IPS DF 4.7 (cell line): ENCODE data around the gene USE1.
"Not testable (repeated sequence)": the region's sequence is repeated elsewhere in the genome, so short reads cannot be mapped to it uniquely, and the experiment has no call there.

Source experiments
- DNase-seq: peaks from one replicate; pipeline ENCODE4 v3.0.0-alpha.2; 2013; ENCODE audit warnings: low spot score; ENCODE audit errors: extremely low read depth

Gene USE1

GRCh38 chr19:17215127-17215971 is at the start of gene USE1:
Gene USE1 (plus strand): TSS chr19:17215357. CDS start chr19:17215406, 49 bp downstream.
- no peak for DNase-seq

DNA sequence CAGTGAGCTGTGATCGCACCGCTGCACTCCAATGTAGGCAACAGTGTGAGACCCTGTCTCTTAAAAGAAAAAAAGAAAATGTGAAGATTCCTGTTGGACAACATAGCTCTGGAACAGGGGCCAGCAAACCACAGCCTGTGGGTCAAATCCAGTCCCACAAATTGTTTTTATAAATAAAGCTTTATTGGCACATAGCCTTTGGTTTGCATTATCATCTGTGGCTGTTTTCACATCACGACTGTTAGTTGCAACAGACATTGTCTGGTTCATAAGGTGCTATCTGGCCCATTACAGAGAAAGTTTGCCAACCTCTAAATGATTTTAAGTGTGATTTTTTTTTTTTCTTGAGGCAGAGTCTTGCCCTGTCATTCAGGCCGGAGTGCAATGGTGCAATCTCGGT is 49.4 kb upstream of the USE1 start:
- no peak for DNase-seq

- no peak for DNase-seq
These were observed 44.4 kb upstream of the USE1 start for GRCh38 chr19:17170538-17171297.

DNA sequence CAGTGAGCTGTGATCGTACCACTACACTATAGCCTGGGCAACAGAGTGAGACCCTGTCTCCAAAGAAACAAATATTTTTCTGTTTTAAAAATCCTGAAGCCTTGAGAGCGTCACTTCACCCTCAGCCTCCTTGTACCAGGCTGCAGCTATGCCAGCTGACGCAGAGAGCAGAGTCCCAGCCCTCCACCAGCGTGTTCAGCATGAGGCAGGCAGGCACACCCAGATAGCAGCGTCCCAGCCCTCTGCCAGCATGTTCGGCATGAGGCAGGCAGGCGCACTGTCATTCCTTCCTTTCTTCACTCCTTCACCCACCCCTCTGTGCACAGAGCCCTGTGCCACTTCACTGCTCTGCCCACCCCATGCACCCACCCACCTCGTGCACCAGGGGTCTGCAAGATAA is 43.3 kb upstream of the USE1 start:
- DNase-seq, result no peak

- DNase-seq, result no peak
These were observed 42.4 kb upstream of the USE1 start for GRCh38 chr19:17172624-17173345.

- no peak for DNase-seq
These were observed 36.9 kb upstream of the USE1 start for GRCh38 chr19:17178291-17178690.

- DNase-seq, result no peak
These were observed 34.0 kb upstream of the USE1 start for GRCh38 chr19:17180997-17181702.

DNA sequence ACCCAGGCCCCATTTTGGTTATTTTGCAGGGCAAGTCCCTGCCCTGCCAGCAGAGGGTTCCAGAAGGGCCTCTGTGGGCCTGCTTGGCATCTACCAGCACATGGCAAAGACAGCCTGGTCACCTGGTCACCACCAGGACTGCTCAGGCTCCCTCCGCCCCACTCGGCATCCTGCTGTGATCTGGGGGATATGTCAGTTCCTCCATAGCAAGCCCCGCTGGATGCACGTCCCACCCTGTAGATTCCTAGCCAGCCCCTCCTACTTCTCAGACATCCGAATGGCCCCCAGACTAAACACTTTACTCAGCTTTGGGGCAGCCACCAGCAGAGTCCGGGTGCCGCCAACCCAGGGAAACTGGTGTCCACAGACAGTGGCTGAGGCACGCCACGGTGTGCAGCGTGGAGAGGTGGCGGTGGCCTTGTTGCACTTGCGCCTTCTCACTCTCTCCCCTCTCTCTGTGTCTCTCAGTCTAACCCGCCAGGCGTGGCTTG is 31.8 kb upstream of the USE1 start:
- no peak for DNase-seq

GRCh38 chr19:17183858-17184321 is 31.3 kb upstream of the USE1 start:
- no peak for DNase-seq

- DNase-seq, result no peak
These were observed 30.8 kb upstream of the USE1 start for GRCh38 chr19:17184371-17184841.

GRCh38 chr19:17185590-17185989 is 29.6 kb upstream of the USE1 start:
- DNase-seq, result no peak

DNA sequence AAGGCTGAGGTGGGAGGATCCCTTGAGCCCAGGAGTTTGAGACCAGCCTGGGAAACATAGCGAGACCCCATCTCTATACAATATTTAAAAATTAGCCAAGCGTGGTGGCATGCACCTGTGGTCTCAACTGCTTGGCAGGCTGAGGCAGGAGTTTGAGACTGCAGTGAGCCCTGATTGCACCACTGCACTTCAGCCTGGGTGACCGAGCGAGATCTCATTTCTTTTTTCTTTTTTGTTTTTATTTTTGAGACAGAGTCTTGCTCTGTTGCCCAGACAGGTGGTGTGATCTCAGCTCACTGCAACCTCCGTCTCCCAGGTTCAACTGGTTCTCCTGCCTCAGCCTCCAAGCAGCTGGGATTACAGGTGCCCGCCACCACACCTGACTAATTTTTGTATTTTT is 23.4 kb upstream of the USE1 start:
- not testable (repeated sequence) for DNase-seq

DNA sequence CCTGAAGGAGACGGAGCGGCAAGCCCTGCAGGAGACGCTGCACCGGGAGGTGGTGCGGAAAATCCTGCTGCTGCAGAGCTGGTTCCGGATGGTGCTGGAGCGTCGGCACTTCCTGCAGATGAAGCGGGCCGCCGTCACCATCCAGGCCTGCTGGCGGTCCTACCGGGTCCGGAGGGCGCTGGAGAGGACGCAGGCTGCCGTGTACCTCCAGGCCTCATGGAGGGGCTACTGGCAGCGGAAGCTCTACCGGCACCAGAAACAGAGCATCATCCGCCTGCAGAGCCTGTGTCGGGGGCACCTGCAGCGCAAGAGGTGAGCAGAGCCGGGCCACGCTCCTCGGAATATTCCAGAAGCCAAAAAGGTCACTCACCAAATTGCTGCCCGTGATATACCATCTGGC is 22.4 kb upstream of the USE1 start:
- DNase-seq, result no peak

DNA sequence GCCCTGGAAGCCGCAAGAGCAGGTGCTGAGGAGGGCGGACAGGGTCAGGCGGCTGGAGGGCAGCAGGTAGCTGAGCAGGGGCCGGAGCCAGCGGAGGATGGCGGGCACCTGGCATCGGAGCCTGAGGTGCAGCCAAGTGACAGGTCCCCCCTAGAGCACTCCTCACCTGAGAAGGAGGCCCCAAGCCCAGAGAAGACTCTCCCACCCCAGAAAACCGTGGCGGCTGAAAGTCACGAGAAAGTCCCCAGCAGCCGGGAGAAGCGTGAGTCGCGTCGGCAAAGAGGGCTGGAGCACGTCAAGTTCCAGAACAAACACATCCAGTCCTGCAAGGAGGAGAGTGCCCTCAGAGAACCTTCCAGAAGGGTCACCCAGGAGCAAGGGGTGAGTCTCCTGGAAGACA is 20.5 kb upstream of the USE1 start:
- DNase-seq, result no peak

- DNase-seq, result no peak
These were observed 20.1 kb upstream of the USE1 start for GRCh38 chr19:17195106-17195505.

- DNase-seq, result no peak
These were observed 18.5 kb upstream of the USE1 start for GRCh38 chr19:17196610-17197009.

DNA sequence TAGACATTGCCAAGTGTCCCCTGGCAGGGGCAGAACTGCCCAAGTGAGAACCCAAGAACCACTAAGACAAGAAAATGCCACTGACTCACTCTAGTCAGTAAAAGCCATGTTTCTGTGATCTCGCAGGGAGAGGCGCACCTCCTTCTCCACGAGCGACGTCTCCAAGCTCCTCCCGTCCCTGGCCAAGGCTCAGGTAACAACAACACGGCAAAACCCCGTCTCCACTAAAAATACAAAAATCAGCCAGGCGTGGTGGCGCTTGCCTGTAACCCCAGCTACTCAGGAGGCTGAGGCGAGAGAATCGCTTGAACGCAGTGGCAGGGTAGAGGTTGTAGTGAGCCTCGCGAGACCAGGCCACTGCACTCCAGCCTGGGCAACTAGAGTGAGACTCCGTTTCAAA is 17.5 kb upstream of the USE1 start:
- DNase-seq, result no peak

- no peak for DNase-seq
These were observed 14.6 kb upstream of the USE1 start for GRCh38 chr19:17200408-17201079.

DNA sequence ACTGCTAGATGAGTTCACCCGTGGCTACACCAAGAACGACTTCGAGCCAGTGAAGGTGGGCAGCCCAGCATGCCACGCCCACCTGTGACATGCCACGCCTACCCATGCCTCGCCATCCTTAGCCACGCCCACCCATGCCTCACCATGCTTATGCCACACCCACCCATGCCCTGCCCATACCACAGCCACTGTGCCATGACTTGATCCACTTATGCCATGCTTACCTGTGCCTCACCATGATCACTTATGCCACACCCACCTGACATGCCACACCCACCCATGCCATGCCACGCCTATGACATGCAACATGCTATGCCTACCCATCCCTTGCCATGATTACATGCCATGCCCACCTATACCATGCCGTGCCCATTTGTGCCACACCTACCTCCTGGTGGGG is 12.9 kb upstream of the USE1 start:
- DNase-seq, result no peak

GRCh38 chr19:17202713-17203112 is 12.4 kb upstream of the USE1 start:
- DNase-seq, result no peak
